Left ventricle myocardium inferior (tissue), 1 donor: ENCODE data around the gene SOWAHA. TPM values are rescaled to one million over a fixed set of nuclear protein-coding genes. Genes with fewer than 3 reads are reported as not detected.

Source experiments
- DNase-seq: peaks from one replicate; pipeline ENCODE4 v3.0.0-alpha.2; 2020
- H3K27ac ChIP-seq: fragments of 200-600 bp; replicated peaks from 2 replicates; pipeline ENCODE4 v1.8.0; 2021
- H3K27me3 ChIP-seq: fragments of 200-600 bp; 2 replicates; pipeline ENCODE4 v1.8.0; 2021; ENCODE audit warnings: low read depth
- H3K36me3 ChIP-seq: fragments of 200-600 bp; 2 replicates; pipeline ENCODE4 v1.8.0; 2021
- H3K4me1 ChIP-seq: fragments of 200-600 bp; 2 replicates; pipeline ENCODE4 v1.8.0; 2021
- H3K4me3 ChIP-seq: fragments of 200-600 bp; 2 replicates; pipeline ENCODE4 v1.8.0; 2021; ENCODE audit warnings: mild to moderate bottlenecking, moderate library complexity
- H3K9me3 ChIP-seq: fragments of 200-600 bp; replicated peaks from 2 replicates; pipeline ENCODE4 v1.8.0; 2021
- intact Hi-C: fragments of 100-400 bp; cut with micrococcal nuclease; formaldehyde crosslinking; loops from one replicate; pipeline ENCODE4 v1.11.0; 2022
- total RNA-seq: library from RNA; stranded (reverse); fragmentation: NEBNext Ultra II Directional; extraction: Animal tissue kit (Norgen Biotek cat#: 25700); gene quantifications from one replicate; pipeline ENCODE4 v1.2.1, GENCODE V29; 2021
- TF ChIP-seq, protein P1 (sequence below): fragments of 200-600 bp; IDR thresholded peaks from 2 replicates; pipeline ENCODE4 v1.8.0; 2021; ENCODE audit warnings: antibody characterized with exemption, mild to moderate bottlenecking, borderline replicate concordance
- donor health status: DM: no; HTN: yes; CAD: no; lungs with severe emphysema.

The SOWAHA gene
- total RNA-seq, 1 donor from 2014 or later, result not detected

DNA sequence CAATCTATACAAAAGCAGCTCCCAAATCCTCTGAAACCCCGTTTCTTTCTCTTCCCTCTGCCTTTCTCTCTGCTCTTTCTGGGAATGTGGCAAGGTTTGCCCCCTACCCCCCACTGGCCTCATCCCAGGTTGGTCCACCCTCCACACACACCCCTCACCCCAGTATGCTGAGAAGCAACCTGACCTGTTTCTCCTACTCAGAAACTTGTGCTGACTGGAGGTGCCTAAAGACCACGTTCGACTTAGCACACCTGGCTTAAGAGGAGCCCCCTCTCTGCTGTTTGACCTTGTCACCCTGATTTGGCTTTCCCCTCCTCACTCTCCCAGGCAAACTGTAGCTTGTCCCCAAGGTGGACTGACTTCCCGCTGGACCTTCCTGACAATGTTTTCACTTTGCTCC lies 35.0 kb upstream of the SOWAHA start:
- TF ChIP-seq, protein P1, sequence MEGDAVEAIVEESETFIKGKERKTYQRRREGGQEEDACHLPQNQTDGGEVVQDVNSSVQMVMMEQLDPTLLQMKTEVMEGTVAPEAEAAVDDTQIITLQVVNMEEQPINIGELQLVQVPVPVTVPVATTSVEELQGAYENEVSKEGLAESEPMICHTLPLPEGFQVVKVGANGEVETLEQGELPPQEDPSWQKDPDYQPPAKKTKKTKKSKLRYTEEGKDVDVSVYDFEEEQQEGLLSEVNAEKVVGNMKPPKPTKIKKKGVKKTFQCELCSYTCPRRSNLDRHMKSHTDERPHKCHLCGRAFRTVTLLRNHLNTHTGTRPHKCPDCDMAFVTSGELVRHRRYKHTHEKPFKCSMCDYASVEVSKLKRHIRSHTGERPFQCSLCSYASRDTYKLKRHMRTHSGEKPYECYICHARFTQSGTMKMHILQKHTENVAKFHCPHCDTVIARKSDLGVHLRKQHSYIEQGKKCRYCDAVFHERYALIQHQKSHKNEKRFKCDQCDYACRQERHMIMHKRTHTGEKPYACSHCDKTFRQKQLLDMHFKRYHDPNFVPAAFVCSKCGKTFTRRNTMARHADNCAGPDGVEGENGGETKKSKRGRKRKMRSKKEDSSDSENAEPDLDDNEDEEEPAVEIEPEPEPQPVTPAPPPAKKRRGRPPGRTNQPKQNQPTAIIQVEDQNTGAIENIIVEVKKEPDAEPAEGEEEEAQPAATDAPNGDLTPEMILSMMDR, result no peak
- H3K27ac ChIP-seq, result peak overlapping the region; percentile 90
- no peak for DNase-seq
- H3K4me1 ChIP-seq, result peaks cover 49% of the 10 kb centered on the region
- H3K9me3 ChIP-seq, result no peaks in the 10 kb centered on the region
- H3K4me3 ChIP-seq, result peak overlapping the region; percentile 95
- H3K27me3 ChIP-seq, result no peaks in the 10 kb centered on the region
- intact Hi-C loops, result no loop called here
- H3K36me3 ChIP-seq, result no peaks in the 10 kb centered on the region

DNA sequence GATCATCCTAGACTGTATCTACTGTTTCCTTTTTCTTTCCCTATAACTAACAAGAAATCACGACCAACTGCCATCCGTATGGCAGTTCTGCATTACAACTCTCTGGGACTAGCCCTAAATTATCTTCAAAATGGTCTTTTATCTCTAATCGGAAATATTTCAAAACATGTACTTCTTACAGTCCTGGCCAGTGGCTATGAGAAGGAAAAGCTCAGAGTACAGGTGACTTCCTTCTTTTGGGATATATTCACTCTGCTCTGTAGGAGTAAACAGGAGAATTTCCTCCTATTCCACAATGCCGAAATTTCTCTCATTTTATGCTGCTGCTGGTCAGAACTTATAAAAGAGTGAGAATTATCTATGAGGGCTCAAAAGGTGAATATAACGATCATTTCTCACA lies 34.2 kb upstream of the SOWAHA start:
- TF ChIP-seq, protein P1, result no peak
- no peak for DNase-seq
- intact Hi-C loops, result no loop called here
- Histone ChIP-seq H3K27ac (no peak overlapping the region), H3K27me3 (no peaks in the 10 kb centered on the region), H3K4me3 (no peak overlapping the region), H3K4me1 (peaks cover 42% of the 10 kb centered on the region), H3K9me3 (no peaks in the 10 kb centered on the region), H3K36me3 (no peaks in the 10 kb centered on the region)

DNA sequence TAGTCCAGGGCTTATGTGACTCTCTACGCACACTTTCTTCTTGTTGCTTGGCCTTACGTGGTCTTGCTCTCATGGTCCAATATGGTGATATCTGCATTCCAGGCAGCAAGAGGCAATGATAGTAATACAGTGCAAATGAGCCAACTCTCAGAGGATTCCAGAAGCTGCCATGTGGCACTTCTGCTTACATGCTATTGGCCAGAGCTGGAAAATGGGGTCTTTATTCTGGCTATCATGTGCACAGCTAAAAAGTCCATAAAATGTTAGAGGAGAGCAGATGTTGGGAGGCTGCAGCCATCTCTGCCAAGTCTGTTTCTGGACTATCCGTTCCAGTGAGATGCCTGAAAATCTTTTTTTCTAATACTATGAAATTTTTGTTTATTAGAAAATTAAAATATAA lies 33.1 kb upstream of the SOWAHA start:
- intact Hi-C loops, result no loop called here
- no peaks in the 10 kb centered on the region for H3K36me3 ChIP-seq
- TF ChIP-seq, protein P1, result no peak

DNA sequence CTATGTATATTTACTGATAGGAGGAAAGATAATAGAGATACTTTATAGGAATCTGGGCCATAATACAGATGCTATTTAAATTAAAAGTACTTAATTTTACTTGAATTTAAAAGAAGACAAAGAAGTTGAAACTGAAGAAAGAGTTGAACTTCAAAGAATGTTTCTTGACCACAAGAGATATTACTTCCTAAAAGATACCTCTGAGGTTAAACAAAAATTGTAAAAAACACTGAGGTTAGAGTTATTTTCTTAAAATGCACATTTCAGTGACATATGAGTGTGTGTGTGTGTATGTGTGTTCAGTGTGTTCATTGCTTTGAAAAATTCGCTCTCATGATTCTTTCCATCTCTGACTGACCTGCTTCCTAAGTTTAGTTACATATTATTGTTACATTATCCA lies 32.5 kb upstream of the SOWAHA start:
- TF ChIP-seq, protein P1, result no peak
- Histone ChIP-seq H3K4me3 (no peak overlapping the region), H3K4me1 (peaks cover 25% of the 10 kb centered on the region), H3K9me3 (no peaks in the 10 kb centered on the region), H3K27ac (no peak overlapping the region), H3K27me3 (no peaks in the 10 kb centered on the region), H3K36me3 (no peaks in the 10 kb centered on the region)
- intact Hi-C loops, result no loop called here
- DNase-seq, result no peak

More for the DNA sequence above, 33.1 kb upstream of the SOWAHA start:
- DNase-seq, result no peak
- peaks cover 31% of the 10 kb centered on the region for H3K4me1 ChIP-seq
- no peak overlapping the region for H3K27ac ChIP-seq
- no peaks in the 10 kb centered on the region for H3K27me3 ChIP-seq
- no peaks in the 10 kb centered on the region for H3K9me3 ChIP-seq
- H3K4me3 ChIP-seq, result no peak overlapping the region

DNA sequence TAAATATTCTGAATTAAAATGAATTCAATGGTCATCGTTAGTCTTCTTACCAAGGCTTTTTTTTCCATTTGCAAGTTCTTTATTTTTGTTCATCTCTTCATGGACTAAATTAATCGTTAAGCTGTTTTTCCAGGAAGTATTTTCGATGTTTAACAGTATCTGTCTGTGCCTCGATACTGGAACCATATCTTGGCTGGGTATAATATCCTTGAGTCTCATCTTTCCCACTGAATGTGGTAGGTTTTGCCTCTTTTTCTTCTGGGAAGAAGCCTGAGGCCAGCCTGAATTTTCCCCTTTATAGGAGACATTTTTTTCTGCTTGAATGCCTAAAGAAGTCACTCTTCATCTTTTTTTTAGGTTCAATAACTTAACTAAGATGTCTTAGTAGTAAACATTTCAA lies 32.1 kb upstream of the SOWAHA start:
- intact Hi-C loops, result no loop called here
- Histone ChIP-seq H3K4me3 (no peak overlapping the region), H3K36me3 (no peaks in the 10 kb centered on the region), H3K27me3 (no peaks in the 10 kb centered on the region), H3K4me1 (peaks cover 20% of the 10 kb centered on the region), H3K9me3 (no peaks in the 10 kb centered on the region), H3K27ac (no peak overlapping the region)
- TF ChIP-seq, protein P1, result no peak
- DNase-seq, result no peak

DNA sequence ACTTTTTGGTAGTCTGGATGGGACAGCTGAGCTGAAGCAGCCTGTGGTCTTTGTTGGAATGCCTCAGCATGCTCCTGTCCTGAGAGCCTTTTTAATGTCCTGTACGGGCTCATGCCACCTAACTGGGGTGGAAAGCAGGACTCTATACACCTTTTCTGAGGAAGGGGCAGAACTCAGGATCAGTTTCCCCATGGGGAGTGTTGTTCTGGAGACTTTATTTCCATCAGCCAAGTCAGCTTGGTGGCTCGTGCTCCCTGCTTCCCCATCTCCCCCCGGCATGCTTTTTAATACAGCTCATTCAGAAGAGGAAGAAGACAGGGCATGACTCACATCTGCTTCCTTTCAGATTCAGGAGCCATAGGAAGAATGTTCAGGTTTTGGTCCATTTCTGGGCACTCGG lies 31.0 kb upstream of the SOWAHA start:
- Histone ChIP-seq H3K4me1 (peaks cover 12% of the 10 kb centered on the region), H3K4me3 (no peak overlapping the region), H3K9me3 (no peaks in the 10 kb centered on the region), H3K27me3 (no peaks in the 10 kb centered on the region), H3K36me3 (no peaks in the 10 kb centered on the region), H3K27ac (no peak overlapping the region)
- DNase-seq, result no peak
- TF ChIP-seq, protein P1, result no peak
- intact Hi-C loops, result no loop called here
